H54 (cell line): ENCODE measurements around the gene EML5.
"Not testable (repeated sequence)": the region's sequence is repeated elsewhere in the genome, so short reads cannot be mapped to it uniquely, and the experiment has no call there.

Experiments
- DNase-seq: peaks from one replicate; pipeline ENCODE4 v3.0.0; 2011; ENCODE audit warnings: low spot score, mixed read lengths; ENCODE audit not compliant: insufficient read length
- FAIRE-seq: peaks from 3 replicates; lab custom pipeline; 2011; peaks lifted over from hg19 to GRCh38; lab: Jason Lieb, UNC
- POLR2A ChIP-seq: IDR thresholded peaks from 2 replicates; pipeline ENCODE4 v1.6.1; 2011; ENCODE audit warnings: low read depth, mild to moderate bottlenecking, low read length

The EML5 gene

GRCh38 chr14:88823968-88824313, 31.2 kb upstream of the EML5 start:
- FAIRE-seq (no peak), DNase-seq (no peak)

GRCh38 chr14:88821888-88822287, 29.1 kb upstream of the EML5 start:
- no peak for TF ChIP-seq POLR2A
- no peak for FAIRE-seq
- DNase-seq = no peak

More at GRCh38 chr14:88823968-88824313, 31.2 kb upstream of the EML5 start:
- no peak for TF ChIP-seq POLR2A

- no peak for DNase-seq
- no peak for TF ChIP-seq POLR2A
- no peak for FAIRE-seq
Measured at GRCh38 chr14:88821378-88821777, 28.6 kb upstream of the EML5 start.

GRCh38 chr14:88819674-88820073, 26.9 kb upstream of the EML5 start:
- FAIRE-seq, DNase-seq: not testable (repeated sequence)

GRCh38 chr14:88818018-88818417, 25.3 kb upstream of the EML5 start:
- FAIRE-seq = no peak
- DNase-seq = no peak

GRCh38 chr14:88815980-88816379, 23.2 kb upstream of the EML5 start:
- FAIRE-seq = no peak
- no peak for TF ChIP-seq POLR2A
- no peak for DNase-seq

More at GRCh38 chr14:88818018-88818417, 25.3 kb upstream of the EML5 start:
- no peak for TF ChIP-seq POLR2A

GRCh38 chr14:88808359-88808758, 15.6 kb upstream of the EML5 start:
- TF ChIP-seq POLR2A = no peak
- no peak for DNase-seq
- no peak for FAIRE-seq

- FAIRE-seq (no peak), DNase-seq (no peak)
- TF ChIP-seq POLR2A = no peak
Measured at GRCh38 chr14:88804477-88804876, 11.7 kb upstream of the EML5 start.

- no peak for TF ChIP-seq POLR2A
- no peak for FAIRE-seq
- no peak for DNase-seq
Measured at GRCh38 chr14:88804035-88804434, 11.3 kb upstream of the EML5 start.

GRCh38 chr14:88802596-88802995, 9.8 kb upstream of the EML5 start:
- DNase-seq (no peak), FAIRE-seq (no peak)
- TF ChIP-seq POLR2A = no peak

- FAIRE-seq (no peak), DNase-seq (no peak)
- TF ChIP-seq POLR2A = no peak
Measured at GRCh38 chr14:88799522-88799921, 6.8 kb upstream of the EML5 start.

GRCh38 chr14:88798156-88798555, 5.4 kb upstream of the EML5 start:
- no peak for TF ChIP-seq POLR2A
- no peak for FAIRE-seq
- no peak for DNase-seq

GRCh38 chr14:88793259-88793625, 489 bp upstream of the EML5 start:
- TF ChIP-seq POLR2A = no peak
- DNase-seq (no peak), FAIRE-seq (no peak)

GRCh38 chr14:88791629-88792472, 902 bp downstream of the EML5 start:
- FAIRE-seq = no peak
- no peak for TF ChIP-seq POLR2A

GRCh38 chr14:88791252-88791621, 1.5 kb downstream of the EML5 start:
- no peak for FAIRE-seq
- no peak for TF ChIP-seq POLR2A
- no peak for DNase-seq

More at GRCh38 chr14:88791629-88792472, 902 bp downstream of the EML5 start:
- DNase-seq = no peak
